Hair follicle dermal papilla cell (primary cell): Measurements from ENCODE around the gene PCDHA5. TPM values are rescaled to one million over a fixed set of nuclear protein-coding genes. Genes with fewer than 3 reads are reported as not detected.

ENCODE experiments used
- total RNA-seq: library from RNA; depleted of rRNA; stranded (reverse); fragments of >200 nt; gene quantifications from 2 replicates; pipeline ENCODE4 v1.2.3, GENCODE V29; 2012

PCDHA5 gene
- total RNA-seq, 1 donor: 0.16 TPM

Other genes with a start within 250 kb of the PCDHA5 start
- gene CD14, start 188.4 kb upstream of the PCDHA5 start, total RNA-seq: 2.8 and 6.3 TPM in 2 replicates
- gene TMCO6, start 182.2 kb upstream of the PCDHA5 start, total RNA-seq: 10.5 and 12.5 TPM in 2 replicates
- 14.1 and 22.2 TPM in 2 replicates for gene NDUFA2, start 174.0 kb upstream of the PCDHA5 start, total RNA-seq
- 54.7 and 68.2 TPM in 2 replicates for gene IK, start 173.8 kb upstream of the PCDHA5 start, total RNA-seq
- 29.0 and 34.4 TPM in 2 replicates for gene WDR55, start 156.7 kb upstream of the PCDHA5 start, total RNA-seq
- gene DND1, start 148.0 kb upstream of the PCDHA5 start, total RNA-seq: 0.24 and 0.49 TPM in 2 replicates
- gene HARS1, start 130.2 kb upstream of the PCDHA5 start, total RNA-seq: 46.7 and 49.7 TPM in 2 replicates
- 22.2 and 23.5 TPM in 2 replicates for gene HARS2, start 130.2 kb upstream of the PCDHA5 start, total RNA-seq
- 24.3 and 24.4 TPM in 2 replicates for gene ZMAT2, start 121.2 kb upstream of the PCDHA5 start, total RNA-seq
- under 0.01 TPM in 1 of 2 replicates, not detected in the other for gene PCDHA1, start 35.5 kb upstream of the PCDHA5 start, total RNA-seq
- 0.12 and 0.16 TPM in 2 replicates for gene PCDHA2, start 26.8 kb upstream of the PCDHA5 start, total RNA-seq
- gene PCDHA3, start 20.6 kb upstream of the PCDHA5 start, total RNA-seq: 0.32 and 0.61 TPM in 2 replicates
- gene PCDHA4, start 14.5 kb upstream of the PCDHA5 start, total RNA-seq: 0.49 and 1.1 TPM in 2 replicates
- gene PCDHA6, start 6.3 kb downstream of the PCDHA5 start, total RNA-seq: 1.1 and 2.1 TPM in 2 replicates
- 0.36 and 0.49 TPM in 2 replicates for gene PCDHA7, start 12.7 kb downstream of the PCDHA5 start, total RNA-seq
- gene PCDHA8, start 19.6 kb downstream of the PCDHA5 start, total RNA-seq: 0.16 and 0.24 TPM in 2 replicates
- 0.16 and 0.36 TPM in 2 replicates for gene PCDHA9, start 26.8 kb downstream of the PCDHA5 start, total RNA-seq
- gene PCDHA10, start 34.3 kb downstream of the PCDHA5 start, total RNA-seq: 0.32 and 0.85 TPM in 2 replicates
- gene PCDHA11, start 47.3 kb downstream of the PCDHA5 start, total RNA-seq: 0.24 and 0.49 TPM in 2 replicates
- gene PCDHA12, start 53.7 kb downstream of the PCDHA5 start, total RNA-seq: 0.16 and 0.36 TPM in 2 replicates
- 0.32 and 0.36 TPM in 2 replicates for gene PCDHA13, start 60.5 kb downstream of the PCDHA5 start, total RNA-seq
- gene PCDHAC1, start 104.7 kb downstream of the PCDHA5 start, total RNA-seq: 0.36 and 0.49 TPM in 2 replicates
- gene PCDHAC2, start 144.9 kb downstream of the PCDHA5 start, total RNA-seq: 0.73 and 1.8 TPM in 2 replicates
- gene PCDHB1, start 229.8 kb downstream of the PCDHA5 start, total RNA-seq: not detected in 2 replicates